MM.1S (cell line): Measurements from ENCODE around the gene AFAP1.

ENCODE experiments used
- CTCF ChIP-seq: fragments of 300-600 bp; sonication (generic); IDR thresholded peaks from 2 replicates; pipeline ENCODE4 v1.5.1; 2016; ENCODE audit warnings: antibody characterized with exemption, low read length, mixed read lengths
- EZH2 ChIP-seq: fragments of 300-600 bp; sonication (generic); optimal IDR thresholded peaks from 2 replicates; pipeline ENCODE3; 2017; ENCODE audit warnings: low read depth, mild to moderate bottlenecking, antibody characterized with exemption, low read length, mixed read lengths

- TF ChIP-seq CTCF (no peak), EZH2 (no peak)
Observed at GRCh38 chr4:7904952-7905915, 34.4 kb downstream of the AFAP1 start.
